Stomach smooth muscle (tissue), 2 donors: ENCODE data around the gene HDAC5.
A peak's percentile ranks its signal among the peaks of the same experiment; 100 is the strongest.

Experiments
- H3K27ac ChIP-seq: one replicate; pipeline ENCODE4 v1.7.0; 2013; ENCODE audit warnings: mild to moderate bottlenecking, low read length, inconsistent platforms
- H3K27me3 ChIP-seq, 2 donors: one replicate each; pipeline ENCODE4 v1.7.0; 2013; ENCODE audit warnings: low read length in 2 of 2; ENCODE audit not compliant: insufficient read depth in 2 of 2, control insufficient read depth in 1 of 2
- H3K36me3 ChIP-seq, 2 donors: one replicate each; pipeline ENCODE4 v1.7.0; 2013; ENCODE audit warnings: low read length in 2 of 2; ENCODE audit not compliant: control insufficient read depth in 2 of 2, insufficient read depth in 2 of 2
- H3K4me1 ChIP-seq: one replicate; pipeline ENCODE4 v1.7.0; 2013; ENCODE audit warnings: low read length; ENCODE audit not compliant: control insufficient read depth, insufficient read depth
- H3K4me3 ChIP-seq, 2 donors: one replicate each; pipeline ENCODE4 v1.7.0; 2013; ENCODE audit warnings: low read length in 2 of 2
- H3K9ac ChIP-seq, 2 donors: one replicate each; pipeline ENCODE4 v1.7.0; 2013; ENCODE audit warnings: low read length in 2 of 2, mild to moderate bottlenecking in 1 of 2
- H3K9me3 ChIP-seq, 2 donors: one replicate each; pipeline ENCODE4 v1.7.0; 2013; ENCODE audit warnings: low read length in 2 of 2; ENCODE audit not compliant: control insufficient read depth in 2 of 2
- donor health status: healthy.
- donor health status: Pancreatic carcinoma.

The HDAC5 gene

GRCh38 chr17:44074231-44074910 is 49.1 kb downstream of the HDAC5 start:
- H3K4me1 ChIP-seq, result peaks cover 18% of the 10 kb centered on the region
- H3K9ac ChIP-seq, result no peak overlapping the region
- H3K9me3 ChIP-seq, result no peaks in the 10 kb centered on the region
- H3K27ac ChIP-seq, result no peak overlapping the region
- H3K36me3 ChIP-seq, result peaks cover 26 to 42% of the 10 kb centered on the region in 2 donors
- no peaks in the 10 kb centered on the region for H3K27me3 ChIP-seq
- H3K4me3 ChIP-seq, result no peak overlapping the region

DNA sequence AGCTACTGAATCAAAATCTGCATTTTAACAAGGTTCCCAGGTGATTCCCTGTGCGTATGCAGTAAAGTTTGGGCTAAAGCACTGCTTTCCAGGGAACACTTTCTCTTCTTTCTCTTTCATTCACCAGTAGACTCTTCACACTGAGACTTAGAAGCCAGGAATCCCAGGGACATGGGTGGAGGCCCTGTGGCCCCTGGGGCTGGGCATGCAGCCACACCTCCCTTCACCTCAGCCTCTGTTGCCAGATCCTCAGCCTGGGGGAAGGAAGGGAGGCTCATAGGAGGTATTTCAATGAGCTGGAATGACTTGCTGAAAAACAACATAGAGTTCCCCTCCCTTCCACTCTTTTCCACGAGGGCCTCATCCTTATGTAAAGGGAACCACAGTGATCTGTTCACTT is 51.7 kb downstream of the HDAC5 start:
- no peaks in the 10 kb centered on the region for H3K9me3 ChIP-seq
- no peaks in the 10 kb centered on the region for H3K27me3 ChIP-seq
- peaks cover 14% of the 10 kb centered on the region for H3K4me1 ChIP-seq
- peak overlapping the region; percentile 47 to 79 for H3K9ac ChIP-seq
- peak overlapping the region; percentile 80 for H3K27ac ChIP-seq
- peaks cover 17 to 21% of the 10 kb centered on the region in 2 donors for H3K36me3 ChIP-seq
- H3K4me3 ChIP-seq, result peak overlapping the region; percentile 87 to 90

- peak overlapping the region; percentile 79 to 89 for H3K9ac ChIP-seq
- H3K4me1 ChIP-seq, result peaks cover 14% of the 10 kb centered on the region
- H3K9me3 ChIP-seq, result no peaks in the 10 kb centered on the region
- H3K27me3 ChIP-seq, result no peaks in the 10 kb centered on the region
- peak overlapping the region; percentile 87 to 90 for H3K4me3 ChIP-seq
- H3K36me3 ChIP-seq, result peaks cover 15% of the 10 kb centered on the region in 2 donors
- H3K27ac ChIP-seq, result peak overlapping the region; percentile 80
Measured at GRCh38 chr17:44071198-44071520, 52.3 kb downstream of the HDAC5 start.

DNA sequence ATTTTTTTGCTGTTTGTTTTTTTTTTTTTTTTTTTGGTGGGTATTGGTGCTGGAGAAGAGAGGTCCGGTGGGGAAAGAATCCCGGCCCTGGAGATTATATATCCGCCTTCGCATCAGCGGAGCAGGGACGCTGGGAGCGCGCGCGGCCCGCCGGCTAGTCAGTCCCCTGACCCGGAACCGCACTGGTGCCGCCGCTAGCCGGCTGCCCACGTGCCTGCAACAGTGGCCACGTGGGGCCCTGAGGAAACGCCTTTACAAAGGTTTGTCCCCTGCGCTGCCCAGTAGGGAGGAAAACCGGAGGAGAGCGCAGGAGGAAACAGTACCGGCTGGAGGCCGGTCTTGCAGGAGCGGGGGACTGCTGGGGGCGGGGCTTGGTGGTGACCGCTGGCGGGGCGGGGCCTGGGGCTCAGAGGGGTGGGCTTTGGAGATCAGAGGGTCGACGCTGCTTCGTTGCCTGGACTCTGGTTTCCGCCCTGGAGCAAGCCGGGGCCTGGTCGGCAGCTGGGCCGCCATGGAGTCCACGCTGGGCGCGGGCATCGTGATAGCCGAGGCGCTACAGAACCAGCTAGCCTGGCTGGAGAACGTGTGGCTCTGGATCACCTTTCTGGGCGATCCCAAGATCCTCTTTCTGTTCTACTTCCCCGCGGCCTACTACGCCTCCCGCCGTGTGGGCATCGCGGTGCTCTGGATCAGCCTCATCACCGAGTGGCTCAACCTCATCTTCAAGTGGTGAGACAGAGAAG is 52.8 kb downstream of the HDAC5 start, which contains the start of gene G6PC3:
G6PC3 (plus strand) TSS at position 281 of the 743 bp plus-strand sequence; CDS start at position 512, 231 bp downstream.
- peak within 1 kb of the TSS; percentile 80 for H3K27ac ChIP-seq
- peak within 1 kb of the TSS; percentile 79 to 89 for H3K9ac ChIP-seq
- H3K27me3 ChIP-seq, result no peaks in the 10 kb centered on the region
- H3K4me3 ChIP-seq, result peak within 1 kb of the TSS; percentile 87 to 90
- H3K9me3 ChIP-seq, result no peaks in the 10 kb centered on the region
- peaks cover 17% of the 10 kb centered on the region for H3K4me1 ChIP-seq
- H3K36me3 ChIP-seq, result peaks cover 9 to 12% of the 10 kb centered on the region in 2 donors

GRCh38 chr17:44069974-44070454 is 53.4 kb downstream of the HDAC5 start:
- peaks cover 5 to 6% of the 10 kb centered on the region in 2 donors for H3K36me3 ChIP-seq
- no peaks in the 10 kb centered on the region for H3K27me3 ChIP-seq
- peaks cover 20% of the 10 kb centered on the region for H3K4me1 ChIP-seq
- H3K4me3 ChIP-seq, result peak overlapping the region; percentile 87 to 90
- peak overlapping the region; percentile 64 to 76 for H3K9ac ChIP-seq
- H3K9me3 ChIP-seq, result no peaks in the 10 kb centered on the region
- H3K27ac ChIP-seq, result peak overlapping the region; percentile 80

DNA sequence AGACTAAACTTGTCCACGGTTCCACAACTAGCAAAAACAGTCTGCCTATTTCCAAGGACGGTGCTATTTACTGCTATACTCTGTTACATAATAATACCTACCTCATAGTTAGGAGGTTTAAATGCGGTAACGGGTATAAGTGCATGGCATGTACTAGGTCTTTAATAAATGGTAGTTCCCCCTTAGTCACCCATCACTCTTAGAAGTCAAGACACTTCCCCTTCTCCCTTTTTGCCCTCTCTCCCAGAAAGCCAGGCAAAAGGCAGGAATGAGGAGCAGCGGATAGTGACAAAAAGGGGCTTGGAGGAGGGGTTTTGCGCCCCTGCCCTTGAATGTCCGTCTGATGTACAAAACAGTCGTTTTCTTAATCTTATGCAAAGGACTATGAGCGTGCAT is 55.9 kb downstream of the HDAC5 start:
- no peaks in the 10 kb centered on the region for H3K9me3 ChIP-seq
- no peak overlapping the region for H3K4me3 ChIP-seq
- peaks cover 20% of the 10 kb centered on the region for H3K4me1 ChIP-seq
- peaks cover 0 to 2% of the 10 kb centered on the region in 2 donors for H3K36me3 ChIP-seq
- H3K27ac ChIP-seq, result no peak overlapping the region
- H3K9ac ChIP-seq, result no peak overlapping the region
- no peaks in the 10 kb centered on the region for H3K27me3 ChIP-seq

GRCh38 chr17:44066204-44066930 is 57.1 kb downstream of the HDAC5 start, which contains the start of gene LSM12:
LSM12 (minus strand) TSS chr17:44066671; CDS start chr17:44066587, 84 bp downstream.
- Histone ChIP-seq H3K9me3 (no peaks in the 10 kb centered on the region), H3K4me3 (peak within 1 kb of the TSS; percentile 79 to 87), H3K36me3 (peaks cover 6 to 7% of the 10 kb centered on the region in 2 donors), H3K27me3 (no peaks in the 10 kb centered on the region), H3K4me1 (peaks cover 12% of the 10 kb centered on the region), H3K27ac (peak within 1 kb of the TSS; percentile 88), H3K9ac (peak within 1 kb of the TSS; percentile 74 to 93)

GRCh38 chr17:44065668-44066203 is 57.7 kb downstream of the HDAC5 start:
- H3K27me3 ChIP-seq, result no peaks in the 10 kb centered on the region
- peaks cover 9% of the 10 kb centered on the region for H3K4me1 ChIP-seq
- H3K27ac ChIP-seq, result peak overlapping the region; percentile 88
- H3K9me3 ChIP-seq, result no peaks in the 10 kb centered on the region
- H3K4me3 ChIP-seq, result peak overlapping the region; percentile 79 to 87
- peak overlapping the region; percentile 74 to 93 for H3K9ac ChIP-seq
- H3K36me3 ChIP-seq, result peaks cover 6 to 7% of the 10 kb centered on the region in 2 donors

DNA sequence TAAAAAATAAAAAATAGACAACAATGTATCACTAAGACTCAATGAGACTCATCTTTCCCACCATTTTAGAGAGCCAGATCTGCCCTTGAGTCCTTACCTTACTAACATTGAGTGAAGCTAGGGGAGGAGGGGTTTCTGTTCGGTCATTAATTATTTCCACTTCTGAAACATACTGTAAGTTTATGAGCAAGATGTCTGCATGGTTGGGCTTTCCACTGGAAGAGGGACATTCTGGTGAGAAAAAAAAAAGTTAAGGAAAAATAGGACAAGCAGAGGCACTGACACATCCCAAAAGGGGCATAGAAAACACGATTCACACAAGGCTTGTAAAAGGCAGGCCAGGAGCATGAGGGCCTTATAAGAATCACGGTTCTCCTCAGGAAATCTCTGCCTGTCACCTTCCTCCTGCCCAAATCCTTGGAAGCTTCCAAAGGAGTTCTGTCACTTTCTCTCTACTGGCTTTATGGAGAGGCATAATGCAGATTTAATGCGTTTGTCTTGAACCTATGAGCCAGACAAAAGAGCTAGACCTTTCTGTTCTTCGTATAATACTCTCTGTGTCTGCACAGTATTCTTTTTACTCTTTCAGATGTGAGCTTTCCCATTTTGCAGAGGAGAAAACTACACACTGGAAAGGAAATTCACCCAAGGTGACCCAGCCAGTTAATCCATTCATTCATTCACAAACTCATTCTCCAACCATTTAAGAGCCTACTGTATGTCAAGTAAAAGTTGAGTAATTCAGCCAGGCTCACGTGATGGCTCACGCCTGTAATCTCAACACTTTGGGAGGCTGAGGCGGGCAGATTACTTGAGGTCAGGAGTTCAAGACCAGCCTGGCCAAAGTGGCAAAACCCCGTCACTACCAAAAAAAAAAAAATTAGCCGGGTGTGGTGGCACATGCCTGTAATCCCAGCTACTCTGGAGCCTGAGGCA is 59.5 kb downstream of the HDAC5 start:
- Histone ChIP-seq H3K9me3 (no peaks in the 10 kb centered on the region), H3K36me3 (peaks cover 10 to 14% of the 10 kb centered on the region in 2 donors), H3K4me1 (peaks cover 5% of the 10 kb centered on the region), H3K27me3 (no peaks in the 10 kb centered on the region), H3K9ac (no peak overlapping the region), H3K27ac (no peak overlapping the region), H3K4me3 (no peak overlapping the region)
